GM12878 (cell line): ENCODE data around the gene ZNF423.

Experiments used
- CTCF ChIP-seq, 3 experiments: IDR thresholded peaks in 2 of 3; conservative IDR thresholded peaks in 1 of 3; 2 replicates each; pipeline ENCODE4 v1.5.1; 2011; ENCODE audit warnings: low read depth in 3 of 3, low read length in 3 of 3, mild to moderate bottlenecking in 3 of 3, control low read depth in 2 of 3, moderate library complexity in 2 of 3, inconsistent platforms in 1 of 3, mixed read lengths in 1 of 3; ENCODE audit not compliant: control insufficient read depth in 2 of 3, insufficient read depth in 1 of 3; ENCODE audit errors: extremely low read depth in 1 of 3
- ELK1 ChIP-seq: IDR thresholded peaks from 2 replicates; pipeline ENCODE4 v1.6.1; 2012; ENCODE audit warnings: low read depth, low read length, improper control_type of control experiment
- FOXM1 ChIP-seq: IDR thresholded peaks from 2 replicates; pipeline ENCODE4 v1.6.1; 2012; ENCODE audit warnings: low read depth, mild to moderate bottlenecking, inconsistent platforms, low read length, moderate library complexity
- GABPA ChIP-seq: IDR thresholded peaks from 2 replicates; pipeline ENCODE4 v1.6.1; 2014; ENCODE audit warnings: antibody characterized with exemption, low read depth, mild to moderate bottlenecking, inconsistent platforms
- IRF3 ChIP-seq: fragments of 450-650 bp; IDR thresholded peaks from 2 replicates; pipeline ENCODE4 v1.6.1; 2014; ENCODE audit warnings: mild to moderate bottlenecking
- MAX ChIP-seq: IDR thresholded peaks from 2 replicates; pipeline ENCODE4 v1.6.1; 2012; ENCODE audit warnings: low read depth, low read length, improper control_type of control experiment
- SMC3 ChIP-seq: IDR thresholded peaks from 2 replicates; pipeline ENCODE4 v1.6.1; 2011; ENCODE audit warnings: low read length, improper control_type of control experiment, borderline replicate concordance
- STAT3 ChIP-seq: IDR thresholded peaks from 2 replicates; pipeline ENCODE4 v1.6.1; 2011; ENCODE audit warnings: low read depth, low read length, improper control_type of control experiment
- ZNF384 ChIP-seq: IDR thresholded peaks from 2 replicates; pipeline ENCODE4 v1.6.1; 2012; ENCODE audit warnings: low read depth, mild to moderate bottlenecking, low read length, improper control_type of control experiment, borderline replicate concordance

GRCh38 chr16:49660626-49661025 lies 195.3 kb downstream of the ZNF423 start:
- no peak for TF ChIP-seq SMC3
- TF ChIP-seq STAT3, result no peak
- no peak for TF ChIP-seq MAX
- no peak for TF ChIP-seq CTCF (IDR thresholded peaks at IDR 0.05 in 2 of 3, conservative IDR thresholded peaks at IDR 0.05 in 1 of 3; ENCODE audit: control insufficient read depth in 2 of 3, extremely low read depth in 1 of 3, insufficient read depth in 1 of 3, low read depth in 3 of 3, low read length in 3 of 3)
- no peak for TF ChIP-seq ZNF384
- no peak for TF ChIP-seq IRF3
- TF ChIP-seq FOXM1, result no peak
- TF ChIP-seq GABPA, result no peak
- TF ChIP-seq ELK1, result no peak
